HG03342 (cell line): Measurements from ENCODE around the gene KBTBD7.
"Not testable (repeated sequence)": the region's sequence is repeated elsewhere in the genome, so short reads cannot be mapped to it uniquely, and the experiment has no call there.

Experiments used
- ATAC-seq: cut with Tn5 transposase; IDR thresholded peaks from one replicate; pipeline ENCODE4 v1.9.1; 2021; ENCODE audit warnings: mild to moderate bottlenecking, moderate library complexity; ENCODE audit not compliant: unreplicated experiment

KBTBD7 gene

GRCh38 chr13:41196620-41197019 lies 2.3 kb upstream of the KBTBD7 start:
- ATAC-seq = no peak

GRCh38 chr13:41196011-41196410 lies 1.6 kb upstream of the KBTBD7 start:
- ATAC-seq = no peak

- ATAC-seq = no peak
Measured at GRCh38 chr13:41193469-41193868, 900 bp downstream of the KBTBD7 start.

GRCh38 chr13:41188584-41188983 lies 5.8 kb downstream of the KBTBD7 start:
- no peak for ATAC-seq

- ATAC-seq = no peak
Measured at GRCh38 chr13:41186481-41186880, 7.9 kb downstream of the KBTBD7 start.

GRCh38 chr13:41182231-41182630 lies 12.1 kb downstream of the KBTBD7 start:
- ATAC-seq = no peak

GRCh38 chr13:41179593-41180250 lies 14.6 kb downstream of the KBTBD7 start:
- no peak for ATAC-seq

- no peak for ATAC-seq
Measured at GRCh38 chr13:41178040-41178439, 16.3 kb downstream of the KBTBD7 start.

- ATAC-seq = no peak
Measured at GRCh38 chr13:41177616-41178015, 16.8 kb downstream of the KBTBD7 start.

GRCh38 chr13:41175576-41175975 lies 18.8 kb downstream of the KBTBD7 start:
- not testable (repeated sequence) for ATAC-seq

GRCh38 chr13:41162151-41162550 lies 32.2 kb downstream of the KBTBD7 start:
- no peak for ATAC-seq

- ATAC-seq = no peak
Measured at GRCh38 chr13:41159174-41159573, 35.2 kb downstream of the KBTBD7 start.

GRCh38 chr13:41157048-41157717 lies 37.2 kb downstream of the KBTBD7 start:
- no peak for ATAC-seq

- no peak for ATAC-seq
Measured at GRCh38 chr13:41156620-41157019, 37.7 kb downstream of the KBTBD7 start.

GRCh38 chr13:41154042-41154441 lies 40.3 kb downstream of the KBTBD7 start:
- ATAC-seq = no peak

GRCh38 chr13:41152005-41152404 lies 42.4 kb downstream of the KBTBD7 start:
- no peak for ATAC-seq

- no peak for ATAC-seq
Measured at GRCh38 chr13:41150058-41150457, 44.3 kb downstream of the KBTBD7 start.

- ATAC-seq = no peak
Measured at GRCh38 chr13:41148419-41149283, 45.7 kb downstream of the KBTBD7 start.

GRCh38 chr13:41145136-41145908 lies 49.0 kb downstream of the KBTBD7 start:
- ATAC-seq = no peak

GRCh38 chr13:41144576-41144975 lies 49.8 kb downstream of the KBTBD7 start:
- ATAC-seq = no peak
